Panc1 (cell line): ENCODE data around the gene SF3A1. TPM values are rescaled to one million over a fixed set of nuclear protein-coding genes. Genes with fewer than 3 reads are reported as not detected.

Experiments
- ATAC-seq: fragments of 200-7000 bp; cut with Tn5 transposase; 2 replicates; pipeline ENCODE4 v1.9.1; 2020; ENCODE audit warnings: mild to moderate bottlenecking, moderate library complexity
- BruUV-seq: library from RNA; stranded (reverse); fragments of 400-500 nt; replicated peaks from 2 replicates; lab custom pipeline; 2021; lab: Mats Ljungman, UMichigan
- CTCF ChIA-PET: fragments of 300-600 bp; sonication (Branson Sonifier 250); formaldehyde crosslinking; loops from one replicate; lab custom pipeline; 2022; ENCODE audit warnings: antibody characterized with exemption; lab: Charles Lee
- POLR2A ChIA-PET: fragments of 300-600 bp; sonication (Branson Sonifier 250); formaldehyde crosslinking; loops from one replicate; lab custom pipeline; 2022; ENCODE audit warnings: antibody characterized with exemption; lab: Charles Lee
- DNase-seq: peaks from one replicate; pipeline ENCODE4 v3.0.0-alpha.2; 2010; ENCODE audit warnings: low read depth, low spot score
- H3K27ac ChIP-seq: 2 replicates; pipeline ENCODE4 v1.5.1; 2011; ENCODE audit warnings: mild to moderate bottlenecking, low read length, inconsistent platforms
- H3K27me3 ChIP-seq: fragments of 200-500 bp; sonication (Bioruptor generic); 2 replicates; pipeline ENCODE4 v1.6.0; 2014; ENCODE audit warnings: low read length, inconsistent platforms; ENCODE audit not compliant: control insufficient read depth, insufficient read depth
- H3K36me3 ChIP-seq: fragments of 200-500 bp; sonication (Bioruptor generic); 2 replicates; pipeline ENCODE4 v1.5.1; 2014; ENCODE audit warnings: inconsistent platforms, mild to moderate bottlenecking, low read length, moderate library complexity; ENCODE audit not compliant: control insufficient read depth, insufficient read depth
- H3K4me1 ChIP-seq: 2 replicates; pipeline ENCODE4 v1.5.1; 2011; ENCODE audit warnings: inconsistent platforms, mild to moderate bottlenecking, low read length, moderate library complexity; ENCODE audit not compliant: control insufficient read depth, insufficient read depth
- H3K4me3 ChIP-seq, 2 experiments: 2 replicates each; pipeline ENCODE4 v1.5.1; 2011 to 2012; ENCODE audit warnings: low read depth in 2 of 2, low read length in 2 of 2, mild to moderate bottlenecking in 2 of 2, inconsistent platforms in 1 of 2, moderate library complexity in 1 of 2
- H3K9me3 ChIP-seq: fragments of 200-500 bp; sonication (Bioruptor generic); 2 replicates; pipeline ENCODE4 v1.5.1; 2014; ENCODE audit warnings: low read depth, mild to moderate bottlenecking, inconsistent platforms, low read length, moderate library complexity; ENCODE audit not compliant: control insufficient read depth, insufficient read depth
- POLR2AphosphoS5 ChIP-seq: IDR thresholded peaks from 2 replicates; pipeline ENCODE4 v1.6.1; 2012; ENCODE audit warnings: mild to moderate bottlenecking, low read depth, low read length, moderate library complexity
- SIN3A ChIP-seq: IDR thresholded peaks from 2 replicates; pipeline ENCODE4 v1.6.1; 2012; ENCODE audit warnings: low read depth, mild to moderate bottlenecking, low read length, moderate library complexity, borderline replicate concordance; ENCODE audit not compliant: insufficient read depth
- TCF7L2 ChIP-seq: IDR thresholded peaks from 2 replicates; pipeline ENCODE4 v1.6.1; 2011; ENCODE audit warnings: mild to moderate bottlenecking, low read depth, low read length, inconsistent platforms
- in situ Hi-C: cut with HindIII; loops from 2 replicates; pipeline ENCODE4 v1.10.0; 2016; ENCODE audit warnings: low sequenced_read_pairs, low pct_unique_long_range_greater_than_20kb
- intact Hi-C: fragments of 100-400 bp; cut with micrococcal nuclease; formaldehyde crosslinking; loops from one replicate; pipeline ENCODE4 v1.10.0; 2022; ENCODE audit not compliant: unreplicated experiment
- total RNA-seq: library from RNA; stranded (reverse); gene quantifications from one replicate; pipeline ENCODE4 v1.2.1, GENCODE V29; 2021; ENCODE audit not compliant: unreplicated experiment
- TF ChIP-seq, protein P1 (sequence below): fragments of 450-650 bp; IDR thresholded peaks from 2 replicates; pipeline ENCODE4 v1.5.1; 2017; ENCODE audit warnings: mild to moderate bottlenecking
- TF ChIP-seq, protein P2 (sequence below), 2 experiments: IDR thresholded peaks; 2 replicates each; pipeline ENCODE4 v1.6.1; 2011 to 2012; ENCODE audit warnings: low read depth in 2 of 2, control low read depth in 1 of 2, low read length in 1 of 2, mild to moderate bottlenecking in 1 of 2, moderate library complexity in 1 of 2; ENCODE audit not compliant: insufficient read depth in 1 of 2

SF3A1 gene
- total RNA-seq, 1 experiment from 2014 or later: 176 TPM

DNA sequence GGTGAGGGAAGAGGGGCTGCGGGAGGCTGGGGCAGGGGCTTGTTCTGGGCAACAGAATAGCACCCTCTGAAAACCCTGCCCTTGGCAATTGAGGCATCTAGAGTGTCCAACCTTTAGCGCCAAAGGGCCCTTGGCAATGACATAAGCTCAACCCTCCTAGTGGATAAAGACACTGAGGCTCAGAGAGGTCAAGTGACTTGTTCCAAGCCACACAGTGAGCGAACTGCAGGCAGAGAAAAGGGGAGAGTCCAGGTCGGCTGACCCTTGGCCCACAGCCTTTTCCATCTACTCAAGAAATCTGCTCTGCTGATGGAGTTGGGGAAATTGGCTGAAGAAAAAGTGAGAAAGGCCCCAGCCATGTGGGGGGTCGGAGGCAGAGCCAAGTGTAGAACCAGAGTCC is 43.0 kb upstream of the SF3A1 start:
- in situ Hi-C loops: no loop called here

DNA sequence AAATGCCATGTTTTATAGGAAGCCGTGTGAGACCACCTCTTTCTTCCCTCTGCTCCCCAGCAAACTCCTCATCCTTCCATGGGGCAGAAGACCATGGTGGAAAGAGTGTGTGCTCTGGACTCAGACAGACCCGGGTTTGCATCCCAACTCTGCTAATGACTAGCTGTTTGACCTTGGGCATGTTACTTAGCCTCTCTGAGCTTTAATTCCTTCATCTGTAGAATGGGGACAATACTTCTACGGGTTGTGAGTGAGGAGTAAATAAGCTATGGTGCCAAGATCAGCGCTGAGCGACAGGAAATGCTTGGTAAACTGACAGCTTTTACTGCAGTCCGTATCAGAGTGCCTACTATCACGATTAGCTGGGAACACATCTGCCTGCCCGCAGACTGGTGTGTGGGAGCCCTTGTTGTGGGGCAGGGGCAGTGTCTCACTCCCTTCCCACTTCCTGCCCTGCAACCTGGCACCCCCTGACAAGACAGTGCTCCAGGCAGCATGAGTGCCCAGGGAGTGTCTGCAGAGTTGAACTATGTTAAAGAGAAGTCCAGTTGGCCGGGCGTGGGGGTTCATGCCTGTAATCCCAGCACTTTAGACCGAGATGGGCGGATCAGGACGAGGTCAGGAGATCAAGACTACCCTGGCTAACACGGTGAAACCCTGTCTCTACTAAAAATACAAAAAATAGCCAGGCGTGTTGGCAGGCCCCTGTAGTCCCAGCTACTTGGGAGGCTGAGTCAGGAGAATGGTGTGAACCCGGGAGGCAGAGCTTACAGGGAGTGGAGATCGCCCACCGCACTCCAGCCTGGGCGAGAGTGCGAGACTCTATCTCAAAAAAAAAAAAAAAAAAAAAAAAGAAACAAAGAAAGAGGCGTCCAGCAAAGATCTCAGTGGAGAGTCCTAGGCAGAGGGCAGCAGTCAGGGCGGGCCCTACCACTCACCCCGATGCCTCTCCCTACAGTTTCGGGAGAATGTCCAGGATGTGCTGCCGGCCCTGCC is 42.3 kb upstream of the SF3A1 start:
- no peaks in the 10 kb centered on the region for H3K36me3 ChIP-seq
- DNase-seq (no peak), ATAC-seq (no peak)
- intact Hi-C loops: no loop called here
- ChIA-PET CTCF (interaction anchor here (0.7 kb wide), 1 partner anchor 121 kb away, joined by 4 read pairs; no protein-coding TSS in a partner anchor), POLR2A (no interaction called here)
- 0 out of 2 replicates have a peak, but pooled peaks cover 8% of the 10 kb centered on the region for H3K4me1 ChIP-seq
- H3K9me3 ChIP-seq: no peaks in the 10 kb centered on the region
- in situ Hi-C loops: no loop called here
- TF ChIP-seq SIN3A: no peak
- TF ChIP-seq, protein P1, sequence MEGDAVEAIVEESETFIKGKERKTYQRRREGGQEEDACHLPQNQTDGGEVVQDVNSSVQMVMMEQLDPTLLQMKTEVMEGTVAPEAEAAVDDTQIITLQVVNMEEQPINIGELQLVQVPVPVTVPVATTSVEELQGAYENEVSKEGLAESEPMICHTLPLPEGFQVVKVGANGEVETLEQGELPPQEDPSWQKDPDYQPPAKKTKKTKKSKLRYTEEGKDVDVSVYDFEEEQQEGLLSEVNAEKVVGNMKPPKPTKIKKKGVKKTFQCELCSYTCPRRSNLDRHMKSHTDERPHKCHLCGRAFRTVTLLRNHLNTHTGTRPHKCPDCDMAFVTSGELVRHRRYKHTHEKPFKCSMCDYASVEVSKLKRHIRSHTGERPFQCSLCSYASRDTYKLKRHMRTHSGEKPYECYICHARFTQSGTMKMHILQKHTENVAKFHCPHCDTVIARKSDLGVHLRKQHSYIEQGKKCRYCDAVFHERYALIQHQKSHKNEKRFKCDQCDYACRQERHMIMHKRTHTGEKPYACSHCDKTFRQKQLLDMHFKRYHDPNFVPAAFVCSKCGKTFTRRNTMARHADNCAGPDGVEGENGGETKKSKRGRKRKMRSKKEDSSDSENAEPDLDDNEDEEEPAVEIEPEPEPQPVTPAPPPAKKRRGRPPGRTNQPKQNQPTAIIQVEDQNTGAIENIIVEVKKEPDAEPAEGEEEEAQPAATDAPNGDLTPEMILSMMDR: no peak
- no peak for TF ChIP-seq POLR2AphosphoS5
- no peak for TF ChIP-seq TCF7L2
- TF ChIP-seq, protein P2, sequence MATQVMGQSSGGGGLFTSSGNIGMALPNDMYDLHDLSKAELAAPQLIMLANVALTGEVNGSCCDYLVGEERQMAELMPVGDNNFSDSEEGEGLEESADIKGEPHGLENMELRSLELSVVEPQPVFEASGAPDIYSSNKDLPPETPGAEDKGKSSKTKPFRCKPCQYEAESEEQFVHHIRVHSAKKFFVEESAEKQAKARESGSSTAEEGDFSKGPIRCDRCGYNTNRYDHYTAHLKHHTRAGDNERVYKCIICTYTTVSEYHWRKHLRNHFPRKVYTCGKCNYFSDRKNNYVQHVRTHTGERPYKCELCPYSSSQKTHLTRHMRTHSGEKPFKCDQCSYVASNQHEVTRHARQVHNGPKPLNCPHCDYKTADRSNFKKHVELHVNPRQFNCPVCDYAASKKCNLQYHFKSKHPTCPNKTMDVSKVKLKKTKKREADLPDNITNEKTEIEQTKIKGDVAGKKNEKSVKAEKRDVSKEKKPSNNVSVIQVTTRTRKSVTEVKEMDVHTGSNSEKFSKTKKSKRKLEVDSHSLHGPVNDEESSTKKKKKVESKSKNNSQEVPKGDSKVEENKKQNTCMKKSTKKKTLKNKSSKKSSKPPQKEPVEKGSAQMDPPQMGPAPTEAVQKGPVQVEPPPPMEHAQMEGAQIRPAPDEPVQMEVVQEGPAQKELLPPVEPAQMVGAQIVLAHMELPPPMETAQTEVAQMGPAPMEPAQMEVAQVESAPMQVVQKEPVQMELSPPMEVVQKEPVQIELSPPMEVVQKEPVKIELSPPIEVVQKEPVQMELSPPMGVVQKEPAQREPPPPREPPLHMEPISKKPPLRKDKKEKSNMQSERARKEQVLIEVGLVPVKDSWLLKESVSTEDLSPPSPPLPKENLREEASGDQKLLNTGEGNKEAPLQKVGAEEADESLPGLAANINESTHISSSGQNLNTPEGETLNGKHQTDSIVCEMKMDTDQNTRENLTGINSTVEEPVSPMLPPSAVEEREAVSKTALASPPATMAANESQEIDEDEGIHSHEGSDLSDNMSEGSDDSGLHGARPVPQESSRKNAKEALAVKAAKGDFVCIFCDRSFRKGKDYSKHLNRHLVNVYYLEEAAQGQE (IDR thresholded peaks at IDR 0.05; ENCODE audit: insufficient read depth in 1 of 2, low read depth in 2 of 2, low read length in 1 of 2): no peak
- H3K4me3 ChIP-seq: peak overlapping the region in 1 of 2 experiments; percentile 69; a peak in 1 of 4 replicates
- BruUV-seq: no TSS peak
- no peak overlapping the region for H3K27ac ChIP-seq
- no peaks in the 10 kb centered on the region for H3K27me3 ChIP-seq

More for the DNA sequence above, 43.0 kb upstream of the SF3A1 start:
- Histone ChIP-seq H3K4me3 (no peak overlapping the region), H3K36me3 (no peaks in the 10 kb centered on the region), H3K27me3 (no peaks in the 10 kb centered on the region), H3K27ac (no peak overlapping the region), H3K4me1 (0 out of 2 replicates have a peak, but pooled peaks cover 8% of the 10 kb centered on the region), H3K9me3 (no peaks in the 10 kb centered on the region)
- no peak for DNase-seq
- ATAC-seq: no peak
- CTCF ChIA-PET: no interaction called here
- intact Hi-C loops: no loop called here
- POLR2A ChIA-PET: no interaction called here
- TF ChIP-seq POLR2AphosphoS5 (no peak), SIN3A (no peak), TCF7L2 (no peak)
- TF ChIP-seq, protein P1: no peak
- TF ChIP-seq, protein P2 (IDR thresholded peaks at IDR 0.05; ENCODE audit: insufficient read depth in 1 of 2, low read depth in 2 of 2, low read length in 1 of 2): no peak
- BruUV-seq: no TSS peak
